EH (cell line): ENCODE measurements around the gene MT2A.
A peak's percentile ranks its signal among the peaks of the same experiment; 100 is the strongest.
"Not testable (repeated sequence)": the region's sequence is repeated elsewhere in the genome, so short reads cannot be mapped to it uniquely, and the experiment has no call there.

Experiments used
- DNase-seq: peaks from one replicate; pipeline ENCODE4 v3.0.0-alpha.2; 2015; ENCODE audit warnings: low read depth

The MT2A gene

GRCh38 chr16:56608043-56608875 is at the start of gene MT2A:
TSS of gene MT2A (plus strand) at chr16:56608584. CDS start at chr16:56608656, 72 bp downstream.
- DNase-seq = peak; percentile 97

GRCh38 chr16:56559109-56559508 is 49.3 kb upstream of the MT2A start:
- no peak for DNase-seq

- no peak for DNase-seq
Observed at GRCh38 chr16:56560447-56560846, 47.9 kb upstream of the MT2A start.

DNA sequence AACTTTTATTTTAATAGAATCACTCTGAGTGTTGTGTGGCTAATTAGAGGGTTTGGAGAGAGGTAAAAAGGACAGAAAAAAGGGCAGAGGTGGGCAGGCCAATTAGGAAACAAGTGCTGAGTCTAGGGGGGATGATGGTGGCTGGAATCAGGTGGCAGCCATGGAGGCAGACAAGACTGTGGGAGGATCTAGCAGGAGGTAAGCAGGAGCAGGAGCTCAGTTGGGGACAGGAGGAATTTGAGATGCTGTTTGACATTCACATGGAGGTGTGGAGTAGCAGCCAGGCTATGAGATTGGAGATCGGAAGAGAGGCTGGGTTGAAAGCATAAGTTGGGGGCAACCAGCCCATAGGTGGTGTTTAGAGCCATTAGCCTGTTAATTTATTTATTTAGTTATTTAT is 47.3 kb upstream of the MT2A start:
- DNase-seq = no peak

DNA sequence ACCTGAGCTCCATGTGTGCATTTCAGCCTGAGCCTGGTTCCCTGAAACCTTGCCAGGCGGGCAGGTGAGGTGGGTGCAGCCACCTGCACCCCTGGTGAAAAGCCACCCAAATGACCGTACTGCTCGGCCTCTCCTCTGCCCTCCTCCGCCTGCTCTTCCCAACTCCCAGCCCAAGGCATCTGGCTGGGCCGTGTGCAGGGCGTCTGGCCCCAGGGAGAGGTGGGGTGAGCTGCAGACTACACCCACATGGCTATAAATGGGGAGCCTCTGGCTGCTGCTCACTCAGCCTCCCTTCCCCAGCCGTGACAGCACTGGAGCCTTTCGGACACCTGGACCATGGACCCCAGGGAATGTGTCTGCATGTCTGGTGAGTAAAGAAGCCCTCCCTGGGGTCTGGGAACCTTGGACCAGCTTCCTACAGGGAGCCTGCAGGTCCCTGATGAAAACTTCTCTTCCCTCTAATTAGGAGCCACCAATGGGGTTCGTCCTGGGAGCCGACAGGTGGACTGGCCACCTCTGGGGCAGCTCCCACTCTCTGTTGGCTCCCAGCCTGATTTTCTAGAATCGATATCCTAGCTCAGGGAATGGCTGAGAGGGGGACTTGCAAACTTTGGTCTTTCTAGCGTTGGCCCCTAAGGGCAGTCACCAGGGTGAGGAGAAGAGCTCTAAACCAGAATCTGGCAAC is 43.4 kb upstream of the MT2A start, which contains the start of gene MT4:
Gene MT4, plus strand, starts transcription at position 281 of the 685 bp plus-strand sequence. Its CDS starts 56 bp downstream, at position 337.
- no peak for DNase-seq

GRCh38 chr16:56569971-56570370 is 38.4 kb upstream of the MT2A start:
- DNase-seq = no peak

DNA sequence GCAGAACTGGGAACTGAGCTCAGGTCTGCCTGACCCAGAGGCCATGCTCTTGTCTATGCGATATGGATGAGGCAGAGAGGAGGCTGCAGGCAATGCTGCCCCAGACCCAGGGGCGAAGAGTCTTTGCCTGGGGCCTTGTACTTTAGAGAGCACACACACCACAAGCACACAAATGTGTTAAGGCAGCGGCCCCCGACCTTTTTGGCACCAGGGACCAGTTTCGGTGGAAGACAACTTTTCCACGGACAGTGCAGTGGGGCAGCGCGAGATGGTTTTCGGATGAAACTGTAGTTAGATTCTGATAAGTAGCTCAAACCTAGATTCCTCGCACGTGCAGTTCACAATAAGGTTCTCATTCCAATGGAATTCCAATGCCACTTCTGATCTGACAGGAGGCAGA is 36.9 kb upstream of the MT2A start:
- no peak for DNase-seq

GRCh38 chr16:56574625-56575024 is 33.8 kb upstream of the MT2A start:
- DNase-seq = no peak

DNA sequence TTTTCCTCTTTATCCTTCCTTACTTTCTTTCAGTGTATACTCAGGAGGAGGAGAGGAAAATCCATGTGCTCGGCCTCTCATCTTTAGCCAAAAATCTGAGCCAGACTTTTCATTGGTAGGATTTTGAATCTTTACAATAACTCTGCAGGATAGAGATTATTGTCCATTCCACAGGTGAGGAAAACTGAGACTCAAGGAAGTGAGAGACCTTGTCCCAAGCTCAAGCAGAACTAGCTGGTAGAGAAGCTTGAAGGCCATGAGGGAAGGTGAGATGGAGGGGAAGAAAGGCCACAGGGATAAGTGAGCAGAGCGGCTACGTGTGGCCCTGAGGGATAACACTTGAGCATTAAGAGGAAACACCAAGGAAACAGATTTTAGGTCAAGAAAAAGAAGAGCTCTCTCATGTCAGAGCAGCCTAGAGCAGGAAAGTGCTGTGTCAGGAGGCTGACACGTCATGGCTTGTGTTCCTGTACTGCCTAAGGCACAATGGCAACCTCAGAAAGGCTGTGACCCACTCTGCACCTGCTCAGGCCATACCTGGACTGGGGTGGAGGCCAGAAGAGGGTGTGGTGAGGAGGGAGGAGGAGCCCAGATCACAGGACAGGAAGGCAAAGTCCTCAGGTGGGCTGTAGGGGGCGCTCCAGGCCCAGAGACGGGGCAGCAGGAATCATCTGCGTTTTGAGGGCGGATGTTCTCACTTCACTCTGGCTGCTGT is 31.6 kb upstream of the MT2A start:
- peak; percentile 74 for DNase-seq

- no peak for DNase-seq
Observed at GRCh38 chr16:56577300-56577625, 31.1 kb upstream of the MT2A start.

DNA sequence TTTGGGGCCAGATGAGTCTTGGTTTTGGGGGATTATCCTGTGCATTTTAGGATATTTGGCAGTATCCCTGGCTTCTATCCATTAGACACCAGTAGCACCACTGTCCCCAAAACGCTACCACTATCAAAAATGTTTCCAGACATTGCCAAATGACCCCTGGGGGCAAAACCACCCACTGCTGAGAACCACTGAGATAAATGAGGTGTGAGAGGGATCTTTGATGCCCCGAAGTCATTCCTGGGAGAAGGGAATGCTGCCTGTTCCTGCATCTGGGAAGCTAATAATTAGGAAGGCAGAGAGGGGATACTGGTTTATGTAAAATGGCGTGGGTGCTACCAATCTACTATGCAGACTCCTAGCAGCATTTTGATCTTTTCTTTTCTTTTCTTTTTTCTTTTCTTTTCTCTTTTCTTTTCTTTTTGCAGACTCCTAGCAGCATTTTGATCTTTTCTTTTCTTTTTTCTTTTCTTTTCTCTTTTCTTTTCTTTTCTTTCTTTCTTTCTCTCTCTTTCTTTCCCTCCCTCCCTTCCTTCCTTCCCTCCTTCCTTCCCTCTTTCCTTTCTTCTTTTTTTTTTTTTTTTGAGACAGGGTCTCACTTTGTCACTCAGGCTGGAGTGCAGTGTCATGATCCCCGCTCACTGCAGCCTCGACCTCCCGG is 27.9 kb upstream of the MT2A start:
- no peak for DNase-seq

- not testable (repeated sequence) for DNase-seq
Observed at GRCh38 chr16:56582911-56583310, 25.5 kb upstream of the MT2A start.

DNA sequence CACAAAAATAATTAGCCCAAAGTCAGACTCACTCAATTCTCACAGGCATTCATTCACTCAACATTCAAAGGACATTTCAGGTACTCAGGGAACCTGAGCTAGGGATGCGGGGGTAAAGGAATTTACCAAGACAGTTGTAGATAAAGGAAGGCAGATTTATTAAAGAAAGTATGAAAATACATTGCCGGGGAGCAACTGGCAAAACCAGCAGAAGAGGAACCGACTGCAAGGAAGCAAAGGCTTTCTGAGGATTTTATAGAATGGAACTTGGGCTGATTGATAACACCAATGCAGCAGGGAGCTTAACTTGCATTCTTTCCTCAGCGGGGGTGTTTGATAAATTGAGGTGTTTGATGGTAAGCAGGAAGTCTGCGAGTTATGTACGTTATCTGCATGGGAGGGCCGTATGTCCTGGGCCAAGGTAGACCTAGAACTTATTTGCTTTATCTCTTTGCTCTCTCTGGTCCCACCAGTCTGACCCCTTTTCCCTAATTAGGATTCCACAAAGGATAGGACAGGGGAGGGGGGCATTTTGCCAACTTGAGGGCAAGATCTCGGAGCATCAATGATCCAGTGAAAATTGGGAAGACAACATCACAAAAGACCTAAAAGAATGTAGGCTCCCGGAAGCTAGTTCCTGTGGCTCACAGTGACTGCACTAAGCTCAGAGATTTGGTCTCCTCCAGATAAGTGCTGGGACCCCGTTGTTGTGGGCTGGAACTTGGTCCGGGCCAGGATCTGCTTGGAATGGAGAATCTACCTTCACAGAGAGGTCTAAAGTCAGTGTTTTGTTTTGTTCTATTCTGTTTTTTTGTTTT is 24.8 kb upstream of the MT2A start:
- DNase-seq = no peak

DNA sequence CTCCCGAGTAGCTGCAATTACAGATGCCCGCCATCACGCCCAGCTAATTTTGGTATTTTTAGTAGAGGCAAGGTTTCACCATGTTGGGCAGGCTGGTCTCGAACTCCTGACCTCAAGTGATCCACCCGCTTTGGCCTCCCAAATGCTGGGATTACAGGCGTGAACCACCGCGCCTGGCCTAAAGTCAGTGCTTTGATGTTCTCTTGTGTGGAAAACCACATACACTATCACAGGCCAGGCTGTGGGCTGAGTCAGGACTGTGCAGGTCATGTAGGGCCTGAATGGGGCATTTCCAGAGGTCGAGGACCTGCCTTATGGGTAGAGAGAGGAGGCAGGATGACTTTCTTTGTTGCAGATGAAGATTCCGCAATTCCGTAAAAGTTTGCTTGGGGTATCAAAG is 24.1 kb upstream of the MT2A start:
- no peak for DNase-seq

GRCh38 chr16:56588781-56589140 is 19.6 kb upstream of the MT2A start:
- DNase-seq = no peak

- DNase-seq = no peak
Observed at GRCh38 chr16:56589141-56590039, 19.0 kb upstream of the MT2A start, which contains the start of gene MT3. TSS of gene MT3 (plus strand) at chr16:56589528. CDS start at chr16:56589591, 63 bp downstream.

DNA sequence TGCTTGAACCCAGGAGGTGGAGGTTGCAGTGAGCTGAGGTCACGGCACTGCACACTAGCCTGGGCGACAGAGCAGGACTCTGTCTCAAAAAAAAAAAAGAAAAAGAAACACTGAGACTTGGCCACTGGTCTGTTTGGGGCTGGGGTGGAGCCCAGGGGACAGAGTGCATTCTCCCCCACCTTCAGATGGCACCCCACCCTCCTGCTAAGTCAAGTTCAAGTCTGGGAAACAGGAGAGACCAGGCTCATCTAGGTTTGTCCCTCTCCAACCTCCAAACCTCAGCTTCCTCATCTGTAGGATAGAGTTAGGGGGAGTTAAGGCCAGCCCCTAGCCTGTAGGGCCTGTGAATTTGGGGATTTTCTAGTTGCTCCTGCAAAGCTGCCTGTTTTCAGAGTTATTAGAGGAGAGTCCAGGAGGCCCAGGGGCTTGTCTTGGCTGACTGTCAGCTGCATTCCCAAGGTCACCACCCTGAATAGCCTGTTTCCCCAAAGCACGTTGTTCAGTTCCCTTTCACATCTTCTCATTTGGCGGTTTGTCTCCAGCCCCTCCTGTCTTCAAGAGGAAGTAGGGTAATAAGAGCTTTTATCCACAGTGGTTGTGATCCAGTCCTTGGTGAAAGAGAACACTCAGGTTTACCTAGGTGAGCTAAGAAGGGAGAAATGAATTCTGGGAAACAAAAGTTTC is 16.9 kb upstream of the MT2A start:
- DNase-seq = no peak

DNA sequence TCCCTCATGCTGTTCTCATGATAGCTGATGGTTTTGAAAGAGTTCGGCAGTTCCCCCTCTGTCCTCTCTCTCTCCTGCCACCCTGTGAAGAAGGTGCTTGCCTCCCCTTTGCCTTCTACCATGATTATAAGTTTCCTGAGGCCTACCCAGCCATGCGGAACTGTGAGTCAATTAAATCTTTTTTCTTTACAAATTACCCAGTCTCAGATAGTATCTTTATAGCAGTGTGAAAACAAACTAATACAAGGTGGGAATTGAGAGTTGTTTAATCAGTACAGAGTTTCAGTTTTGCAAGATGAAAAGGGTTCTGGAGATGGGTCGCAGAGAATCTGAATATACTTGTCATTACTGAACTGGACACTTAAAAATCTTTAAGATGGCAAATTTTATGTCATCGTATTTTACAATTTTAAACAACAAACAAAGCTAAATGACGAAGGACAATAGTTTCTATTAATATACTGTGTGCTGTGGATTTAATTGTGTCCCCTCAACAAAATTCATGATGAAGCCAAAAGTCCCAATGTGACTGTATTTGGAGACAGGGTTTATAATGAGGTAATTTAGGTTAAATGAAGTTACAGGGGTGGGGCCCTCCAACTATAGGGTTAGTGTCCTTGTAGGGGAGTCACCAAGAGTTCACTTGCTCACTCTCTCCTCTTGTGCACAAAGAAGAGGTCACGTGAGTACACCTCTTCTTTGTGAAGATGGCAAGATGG is 14.7 kb upstream of the MT2A start:
- DNase-seq = no peak

- DNase-seq = no peak
Observed at GRCh38 chr16:56594292-56594619, 14.1 kb upstream of the MT2A start.
